Heart left ventricle (tissue), 16 donors: ENCODE data around the gene DEGS1. TPM values are rescaled to one million over a fixed set of nuclear protein-coding genes. Genes with fewer than 3 reads are reported as not detected.

Source experiments
- ATAC-seq, 4 donors: fragments of 200-7000 bp; cut with Tn5 transposase; one replicate each; pipeline ENCODE4 v1.9.1; 2020 to 2022; ENCODE audit warnings: moderate library complexity in 4 of 4, mild to moderate bottlenecking in 3 of 4, moderate number of reproducible peaks in 1 of 4
- DNase-seq, 5 donors: peaks; one replicate each; pipeline ENCODE4 v3.0.0-alpha.2; 2020
- H3K27ac ChIP-seq, 12 donors: fragments of 200-600 bp; sonication (generic) in 4 of 12; one replicate each; pipeline versions ENCODE4 v1.5.0 to v1.8.0; 2016 to 2022; ENCODE audit warnings: mild to moderate bottlenecking in 2 of 12
- H3K27me3 ChIP-seq, 9 donors: fragments of 200-600 bp; sonication (generic) in 2 of 9; one replicate each; pipeline versions ENCODE4 v1.5.1 to v1.8.0; 2016 to 2022; ENCODE audit warnings: mild to moderate bottlenecking in 3 of 9
- H3K36me3 ChIP-seq, 9 donors: fragments of 200-600 bp; sonication (generic) in 2 of 9; one replicate each; pipeline versions ENCODE4 v1.5.0 to v1.8.0; 2018 to 2022; ENCODE audit warnings: mild to moderate bottlenecking in 2 of 9
- H3K4me1 ChIP-seq, 12 donors: fragments of 200-600 bp; sonication (generic) in 4 of 12; one replicate each; pipeline versions ENCODE4 v1.5.0 to v1.8.0; 2016 to 2022; ENCODE audit warnings: mild to moderate bottlenecking in 3 of 12
- H3K4me3 ChIP-seq, 12 donors: fragments of 200-600 bp; sonication (generic) in 4 of 12; one replicate each; pipeline versions ENCODE4 v1.5.0 to v1.8.0; 2017 to 2022; ENCODE audit warnings: mild to moderate bottlenecking in 9 of 12, moderate library complexity in 4 of 12
- H3K9me3 ChIP-seq, 12 donors: fragments of 200-600 bp; sonication (generic) in 4 of 12; one replicate each; pipeline versions ENCODE4 v1.5.0 to v1.8.0; 2016 to 2022; ENCODE audit warnings: mild to moderate bottlenecking in 1 of 12
- POLR2A ChIP-seq, 2 donors: fragments of 450-650 bp; IDR thresholded peaks; one replicate each; pipeline ENCODE4 v1.6.1; 2017; ENCODE audit warnings: antibody characterized with exemption in 2 of 2, mild to moderate bottlenecking in 2 of 2, moderate library complexity in 2 of 2
- WGBS, 4 donors: extraction: QIAGEN DNeasy Blood & Tissue Kit in 2 of 4; methylation state at CpG; one replicate each; pipeline versions ENCODE4 v1.1.5 to v1.1.7; 2013 to 2018; 5-methylcytosine and 5-hydroxymethylcytosine counted together
- intact Hi-C, 10 donors: fragments of 100-400 bp; cut with DNase I; formaldehyde crosslinking; loops; one replicate each; pipeline versions ENCODE4 v1.11.1 to v1.14.2; 2022
- polyA plus RNA-seq, 2 donors: library from polyadenylated mRNA; stranded (reverse); fragments of 200-250 nt; gene quantifications; one replicate each; pipeline ENCODE4 v1.2.3, GENCODE V29; 2013
- total RNA-seq, 9 donors: library from RNA; depleted of rRNA in 2 of 9; stranded (reverse); fragments of >200 nt in 2 of 9; fragmentation: NEBNext Ultra II Directional in 3 of 9; extraction: Animal tissue kit (Norgen Biotek cat#: 25700) in 3 of 9; gene quantifications; one replicate each; pipeline versions ENCODE4 v1.1.0 to v1.2.4, GENCODE V29; 2016 to 2023
- TF ChIP-seq, protein P1 (sequence below), 12 donors: fragments of 200-600 bp; sonication (generic) in 4 of 12; IDR thresholded peaks; one replicate each; pipeline versions ENCODE4 v1.5.0 to v1.8.0; 2018 to 2022; ENCODE audit warnings: antibody characterized with exemption in 12 of 12, mild to moderate bottlenecking in 5 of 12
- donor health status: ischemic (EF 13 %, LVEDD 7.1; RV severe dilation, severe dysfunction).
- donor health status: healthy with polysubstance abuse.
- donor health status: DM: no; HTN: yes; CAD: no.
- donor health status: DM: no; HTN: no; CAD: no.
- donor health status: ischemic (EF 25% LVEDD 6.9; RV normal size, moderate dysfunction).
- donor health status: ischemic (EF 25% LVEDD 5.7; RV mildly dilated, moderate dysfunction).
- donor health status: healthy.
- donor health status: DM: yes; HTN: yes; CAD: no.
- donor health status: ischemic (EF 35%, LVEDD 5.7; RV mildly dilated, moderate dysfunction).
- donor health status: nonischemic (EF 11% LVEDD 7.7; RV severe dilation, severe dysfunction).
- donor health status: DM: yes; HTN: yes; CAD: no.
- donor health status: PGD.
- donor health status: ischemic (EF 29% LVEDD 5.4; RV normal size, mild dysfunction).
- donor health status: nonischemic (EF 23%, LVEDD 6.1; RV moderate dilation, normal function).

Gene DEGS1
- total and polyA plus RNA-seq, 11 donors = 35.8 to 75.2 (median 46.3) TPM

DNA sequence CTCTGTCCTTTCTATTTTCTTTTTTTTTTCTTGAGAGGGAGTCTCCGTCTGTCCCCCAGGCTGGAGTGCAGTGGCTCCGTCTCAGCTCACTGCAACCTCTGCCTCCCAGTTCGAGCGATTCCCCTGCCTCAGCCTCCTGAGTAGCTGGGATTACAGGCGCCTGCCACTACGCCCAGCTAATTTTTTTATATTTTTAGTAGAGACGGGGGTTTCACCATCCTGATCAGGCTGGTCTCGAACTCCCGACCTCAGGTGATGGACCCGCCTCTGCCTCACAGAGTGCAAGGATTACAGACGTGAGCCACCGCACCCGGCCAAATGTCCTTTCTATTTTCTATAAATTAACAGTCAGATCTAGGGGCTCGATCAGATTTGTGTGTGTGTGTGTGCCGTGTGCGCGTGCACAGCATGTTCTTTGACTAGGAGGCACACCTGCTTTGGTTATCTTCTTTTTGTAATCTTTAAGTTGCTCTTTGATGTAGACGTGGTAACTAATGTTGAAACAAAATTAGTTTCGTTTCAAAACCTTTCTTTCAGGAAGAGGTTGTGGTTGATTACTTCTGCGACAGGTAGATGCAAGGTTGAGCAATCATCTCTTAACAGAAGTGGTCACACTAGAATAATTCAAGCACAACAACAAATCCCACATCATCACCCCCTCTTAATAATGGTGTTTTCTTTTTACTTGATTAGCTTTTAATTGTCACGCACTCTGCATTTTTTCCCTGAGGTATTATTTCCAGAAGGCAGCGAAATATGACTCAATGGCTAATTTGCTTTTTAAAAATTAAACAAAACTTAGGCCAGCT, 779 bp upstream of the DEGS1 start:
- Histone ChIP-seq H3K27ac (peak overlapping the region; percentile 69 to 98 (median 96)), H3K27me3 (no peaks in the 10 kb centered on the region), H3K9me3 (no peaks in the 10 kb centered on the region), H3K4me1 (peaks cover 0 to 36% (median 18%) of the 10 kb centered on the region in 12 donors), H3K4me3 (peak overlapping the region; percentile 72 to 100 (median 87)), H3K36me3 (peaks cover 0 to 10% (median 0%) of the 10 kb centered on the region in 9 donors)
- 74 to 85% (median 80%) methylated on average over 22 of the region's 22 CpGs for WGBS, 4 donors
- TF ChIP-seq, protein P1, sequence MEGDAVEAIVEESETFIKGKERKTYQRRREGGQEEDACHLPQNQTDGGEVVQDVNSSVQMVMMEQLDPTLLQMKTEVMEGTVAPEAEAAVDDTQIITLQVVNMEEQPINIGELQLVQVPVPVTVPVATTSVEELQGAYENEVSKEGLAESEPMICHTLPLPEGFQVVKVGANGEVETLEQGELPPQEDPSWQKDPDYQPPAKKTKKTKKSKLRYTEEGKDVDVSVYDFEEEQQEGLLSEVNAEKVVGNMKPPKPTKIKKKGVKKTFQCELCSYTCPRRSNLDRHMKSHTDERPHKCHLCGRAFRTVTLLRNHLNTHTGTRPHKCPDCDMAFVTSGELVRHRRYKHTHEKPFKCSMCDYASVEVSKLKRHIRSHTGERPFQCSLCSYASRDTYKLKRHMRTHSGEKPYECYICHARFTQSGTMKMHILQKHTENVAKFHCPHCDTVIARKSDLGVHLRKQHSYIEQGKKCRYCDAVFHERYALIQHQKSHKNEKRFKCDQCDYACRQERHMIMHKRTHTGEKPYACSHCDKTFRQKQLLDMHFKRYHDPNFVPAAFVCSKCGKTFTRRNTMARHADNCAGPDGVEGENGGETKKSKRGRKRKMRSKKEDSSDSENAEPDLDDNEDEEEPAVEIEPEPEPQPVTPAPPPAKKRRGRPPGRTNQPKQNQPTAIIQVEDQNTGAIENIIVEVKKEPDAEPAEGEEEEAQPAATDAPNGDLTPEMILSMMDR (IDR thresholded peaks at IDR 0.05) = no peak
- TF ChIP-seq POLR2A (IDR thresholded peaks at IDR 0.05) = no peak
- no peak for ATAC-seq
- no peak for DNase-seq
- intact Hi-C loops = loop anchor here in 4 of 10 donors (2.0 to 10.0 kb wide), 4 partner anchors 67 to 153 kb away; partner anchors contain the start of genes NVL (in 2 of the 4) and FBXO28 (in 1 of the 4)

DNA sequence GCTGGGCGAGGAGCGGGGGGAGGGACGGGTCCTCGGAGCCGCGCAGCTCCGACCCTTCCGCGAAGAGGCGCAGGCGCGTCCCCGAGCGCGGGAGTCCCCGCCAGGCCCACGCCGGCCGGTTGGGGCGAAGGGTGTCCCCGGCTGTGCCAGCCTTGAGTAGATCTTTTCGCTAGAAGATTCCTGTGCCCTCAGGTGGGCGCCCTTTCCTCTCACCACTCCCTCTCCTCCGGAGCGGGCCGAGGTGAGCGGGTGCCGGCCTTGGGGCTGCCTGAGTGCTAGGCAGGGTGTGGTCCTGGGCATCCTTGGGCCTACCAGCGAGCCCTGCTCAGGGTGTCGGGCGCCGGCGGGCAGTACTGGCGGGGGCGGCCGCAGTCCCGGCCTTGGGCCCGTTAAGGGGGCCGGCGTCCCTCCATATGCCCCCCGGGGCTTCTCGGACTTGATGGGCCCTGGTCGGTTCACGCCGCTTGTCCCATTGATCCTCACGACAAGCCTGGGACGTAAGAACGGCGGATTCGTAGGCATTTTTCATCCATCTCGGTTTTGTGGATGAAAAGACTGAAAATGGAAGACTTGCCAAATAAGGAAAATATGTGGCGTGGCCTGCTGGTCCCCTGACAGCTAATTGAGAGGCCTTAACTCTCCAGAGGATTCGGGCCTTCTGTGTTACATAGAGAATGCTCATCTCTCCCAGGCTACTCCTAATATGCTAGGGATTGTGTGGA, 712 bp downstream of the DEGS1 start:
- TF ChIP-seq POLR2A (IDR thresholded peaks at IDR 0.05) = no peak
- TF ChIP-seq, protein P1 (IDR thresholded peaks at IDR 0.05) = no peak
- H3K9me3 ChIP-seq = peaks cover 0 to 5% (median 0%) of the 10 kb centered on the region in 12 donors
- DNase-seq (peak; percentile 61 to 78 (median 69)), ATAC-seq (peak; percentile 41 to 87 (median 80))
- H3K36me3 ChIP-seq = peaks cover 0 to 22% (median 0%) of the 10 kb centered on the region in 9 donors
- H3K4me3 ChIP-seq = peak overlapping the region; percentile 72 to 100 (median 87)
- H3K4me1 ChIP-seq = peaks cover 0 to 47% (median 18%) of the 10 kb centered on the region in 12 donors
- WGBS, 4 donors = 1 to 2% (median 2%) methylated on average over 23 to 53 of the region's 53 CpGs
- H3K27ac ChIP-seq = peak overlapping the region; percentile 69 to 98 (median 96)
- H3K27me3 ChIP-seq = no peaks in the 10 kb centered on the region
- intact Hi-C loops = loop anchor here in 4 of 10 donors (2.0 to 10.0 kb wide), 4 partner anchors 69 to 151 kb away; partner anchors contain the start of genes NVL (in 2 of the 4) and FBXO28 (in 1 of the 4)

DNA sequence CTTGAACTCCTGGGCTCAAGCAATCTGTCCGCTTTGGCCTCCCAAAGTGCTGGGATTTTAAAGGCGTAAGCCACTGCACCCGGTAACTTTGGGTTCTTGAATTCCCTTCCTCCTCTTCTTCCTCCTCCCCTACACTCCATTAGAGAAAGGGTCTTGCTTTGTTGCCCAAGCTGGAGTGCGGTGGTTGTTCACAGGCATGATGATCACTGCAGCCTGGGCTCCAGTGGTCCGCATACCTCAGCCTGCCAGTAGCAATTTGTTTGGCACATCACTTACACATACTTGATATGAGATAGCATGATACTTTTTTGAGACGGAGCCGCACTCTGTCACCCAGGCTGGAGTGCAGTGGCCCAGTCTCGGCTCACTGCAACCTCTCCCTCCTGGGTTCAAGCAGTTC, 2.2 kb downstream of the DEGS1 start:
- Histone ChIP-seq H3K4me3 (peak overlapping the region in 1 of 12 donors; percentile 12), H3K36me3 (peaks cover 0 to 30% (median 5%) of the 10 kb centered on the region in 9 donors), H3K27ac (no peak overlapping the region), H3K9me3 (peaks cover 0 to 5% (median 0%) of the 10 kb centered on the region in 12 donors), H3K4me1 (peaks cover 0 to 51% (median 18%) of the 10 kb centered on the region in 12 donors), H3K27me3 (no peaks in the 10 kb centered on the region)
- intact Hi-C loops = loop anchor here in 2 of 10 donors (10.0 kb wide), 2 partner anchors 140 to 150 kb away; partner anchors contain the start of gene NVL (in 1 of the 2)
- WGBS, 4 donors = 65 to 85% (median 71%) methylated on average over 8 of the region's 8 CpGs
- TF ChIP-seq, protein P1 (IDR thresholded peaks at IDR 0.05) = no peak
- no peak for TF ChIP-seq POLR2A (IDR thresholded peaks at IDR 0.05)
- DNase-seq (no peak), ATAC-seq (no peak)
